Measurements from ENCODE around the gene NUP35.
"Not testable (repeated sequence)": the region's sequence is repeated elsewhere in the genome, so short reads cannot be mapped to it uniquely, and the experiment has no call there.

Gene NUP35

DNA sequence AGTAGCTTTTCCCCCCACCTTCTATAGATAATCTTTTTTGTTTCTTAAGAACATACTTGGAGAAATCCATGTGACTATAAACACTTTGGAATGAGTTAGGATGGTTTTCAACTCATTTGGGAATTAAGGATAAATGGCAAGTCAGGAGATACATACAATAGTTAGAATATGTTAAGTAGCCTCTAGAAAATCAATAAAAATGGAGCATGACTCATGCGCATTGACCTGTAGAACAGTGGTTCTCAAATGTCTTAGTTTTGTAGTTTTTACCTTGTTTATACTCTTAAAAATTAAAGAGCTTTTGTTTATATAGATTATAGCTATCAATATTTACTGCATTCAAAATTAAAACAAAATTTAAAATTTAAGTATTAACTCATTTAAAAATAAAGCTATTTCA is 24.7 kb downstream of the NUP35 start:
- no peak for DNase-seq

- DNase-seq, result no peak
Measured at GRCh38 chr2:183149489-183149888, 25.2 kb downstream of the NUP35 start.

- not testable (repeated sequence) for DNase-seq
Measured at GRCh38 chr2:183152280-183152679, 28.0 kb downstream of the NUP35 start.

- no peak for DNase-seq
Measured at GRCh38 chr2:183153967-183154366, 29.7 kb downstream of the NUP35 start.

GRCh38 chr2:183154772-183155171 is 30.5 kb downstream of the NUP35 start:
- not testable (repeated sequence) for DNase-seq

DNA sequence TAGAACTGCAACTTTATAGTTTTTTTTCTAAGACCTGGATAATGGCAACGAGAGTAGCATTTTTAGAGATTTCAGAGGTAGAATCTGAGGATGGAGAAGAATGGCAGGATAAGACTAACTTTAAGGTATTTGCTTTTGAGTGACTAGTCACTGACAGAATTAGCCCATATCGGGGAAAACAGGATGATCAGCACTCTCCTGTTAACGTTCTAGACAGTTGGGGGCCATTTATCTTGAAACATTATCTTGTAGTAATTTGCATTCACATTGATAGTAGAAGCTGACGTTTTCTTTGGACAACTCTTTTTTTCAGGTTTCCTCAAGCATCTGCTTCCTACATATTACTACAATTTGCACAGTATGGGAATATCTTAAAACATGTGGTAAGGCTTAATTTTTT is 32.9 kb downstream of the NUP35 start:
- no peak for DNase-seq

- no peak for DNase-seq
Measured at GRCh38 chr2:183162362-183162761, 38.1 kb downstream of the NUP35 start.

GRCh38 chr2:183163821-183164649 is 39.8 kb downstream of the NUP35 start:
- DNase-seq, result no peak

DNA sequence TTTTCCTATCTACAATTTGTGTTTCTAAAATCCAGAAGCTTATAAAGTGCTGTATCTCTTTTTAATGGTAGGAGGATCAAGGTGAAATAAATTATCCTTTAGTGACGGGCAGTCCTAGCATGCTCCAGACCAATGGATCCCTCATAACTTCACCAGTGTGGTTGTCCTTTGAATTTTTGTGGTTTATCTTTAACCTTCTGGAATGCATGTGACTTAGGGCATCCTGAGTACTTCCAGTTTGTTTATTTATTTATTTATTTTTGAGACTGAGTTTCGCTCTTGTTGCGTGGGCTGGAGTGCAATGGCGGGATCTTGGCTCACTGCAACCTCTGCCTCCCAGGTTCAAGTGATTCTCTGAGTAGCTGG is 40.4 kb downstream of the NUP35 start:
- DNase-seq, result no peak

- DNase-seq, result no peak
Measured at GRCh38 chr2:183166210-183166609, 42.0 kb downstream of the NUP35 start.

GRCh38 chr2:183166976-183167375 is 42.7 kb downstream of the NUP35 start:
- not testable (repeated sequence) for DNase-seq

- no peak for DNase-seq
Measured at GRCh38 chr2:183172220-183172887, 48.1 kb downstream of the NUP35 start.

GRCh38 chr2:183179156-183179555 is 54.9 kb downstream of the NUP35 start:
- DNase-seq, result no peak

GRCh38 chr2:183185534-183185933 is 61.3 kb downstream of the NUP35 start:
- DNase-seq, result no peak

GRCh38 chr2:183186296-183186695 is 62.1 kb downstream of the NUP35 start:
- DNase-seq, result no peak

- no peak for DNase-seq
Measured at GRCh38 chr2:183186766-183187165, 62.5 kb downstream of the NUP35 start.

DNA sequence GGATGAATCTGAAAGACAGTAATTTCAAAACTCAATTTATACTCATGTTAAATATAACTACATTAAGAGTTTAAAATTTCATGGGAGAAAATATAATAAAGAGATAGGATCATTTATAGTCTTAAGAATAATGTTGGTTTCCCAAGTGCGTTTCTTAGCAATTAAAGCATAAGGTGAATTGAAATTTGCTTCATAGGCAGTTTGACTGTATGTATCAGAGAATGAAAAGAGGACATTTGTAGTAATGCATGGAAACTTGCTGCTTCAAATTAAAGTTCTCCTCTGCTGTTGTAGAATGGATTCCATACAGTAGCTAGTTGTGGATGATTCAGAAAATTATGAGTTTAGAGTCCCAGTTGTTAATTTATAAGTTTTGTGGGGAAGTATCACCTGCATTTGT is 68.1 kb downstream of the NUP35 start:
- DNase-seq, result no peak

DNA sequence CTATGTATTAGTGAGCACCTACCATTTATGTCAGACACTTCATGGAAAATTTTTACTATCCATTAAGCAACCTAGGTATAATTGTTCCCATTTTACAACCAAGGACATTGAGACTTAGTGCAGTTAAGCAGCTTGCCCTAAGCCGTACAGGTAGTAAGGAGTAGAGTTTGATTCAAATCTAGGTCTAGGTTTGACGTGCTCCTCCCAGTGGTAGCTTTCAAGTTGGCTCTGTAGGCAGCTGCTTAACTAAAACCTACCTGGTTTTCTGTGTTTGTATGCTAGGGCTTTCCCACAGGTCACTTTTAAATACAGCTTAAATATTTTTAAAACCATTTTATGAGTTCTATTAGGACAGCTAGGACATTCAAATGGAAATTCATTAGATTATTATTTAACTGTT is 69.7 kb downstream of the NUP35 start:
- no peak for DNase-seq

DNA sequence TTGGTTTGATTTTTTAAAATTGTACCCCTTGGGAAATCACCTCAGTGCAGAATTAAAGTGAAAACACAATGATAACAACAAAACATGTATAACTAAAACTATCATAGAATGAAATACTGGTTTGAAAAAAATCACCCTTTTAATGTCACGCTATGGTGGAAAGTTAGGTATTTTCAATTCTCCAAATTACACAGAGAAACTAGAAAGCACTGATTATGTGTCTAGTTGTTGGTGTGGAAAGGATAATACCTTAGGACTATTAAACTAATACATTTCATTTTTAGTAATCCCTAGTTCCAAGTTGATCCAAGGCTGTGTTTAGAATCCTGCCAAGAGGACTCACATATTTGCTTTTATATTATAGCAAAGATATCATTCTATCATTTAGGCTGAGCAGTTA is 71.2 kb downstream of the NUP35 start:
- no peak for DNase-seq

GRCh38 chr2:183195998-183196409 is 71.8 kb downstream of the NUP35 start:
- DNase-seq, result no peak

GRCh38 chr2:183204397-183204796 is 80.2 kb downstream of the NUP35 start:
- no peak for DNase-seq

- no peak for DNase-seq
Measured at GRCh38 chr2:183207110-183207509, 82.9 kb downstream of the NUP35 start.

DNA sequence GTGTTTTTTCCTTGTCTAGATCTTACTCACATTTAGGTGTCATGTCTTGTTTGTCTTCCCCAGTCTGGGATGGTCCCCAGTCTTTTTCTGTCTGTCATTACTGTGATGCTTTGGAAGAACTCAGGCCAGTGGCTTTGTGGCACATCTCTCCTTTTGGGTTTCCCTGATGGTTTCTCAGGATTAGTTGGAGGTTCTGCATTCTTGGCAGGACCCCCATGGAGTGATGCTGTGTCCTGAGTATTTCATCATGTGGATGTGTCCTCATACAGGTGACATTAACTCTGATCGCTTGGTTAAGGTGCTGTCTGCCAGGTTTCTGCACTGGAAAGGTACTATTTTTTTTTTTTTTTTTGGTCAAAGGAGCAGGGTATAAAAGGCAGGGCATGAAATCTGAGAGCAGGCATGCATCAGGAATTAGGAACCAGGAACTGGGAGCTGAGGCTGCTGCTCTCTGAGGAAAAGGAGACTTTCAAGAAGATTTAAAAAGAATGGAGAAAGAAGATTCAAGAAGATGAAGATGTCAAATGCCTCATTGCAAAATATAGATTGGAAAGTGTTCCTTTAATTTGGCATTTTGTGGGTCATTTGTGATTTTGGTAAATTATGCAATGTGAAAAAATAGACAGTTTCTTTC is 85.3 kb downstream of the NUP35 start:
- no peak for DNase-seq
